Neural cell (in vitro differentiated cells): ENCODE results near the gene CAMK2D. TPM values are rescaled to one million over a fixed set of nuclear protein-coding genes. Genes with fewer than 3 reads are reported as not detected.

Experiments
- H2AFZ ChIP-seq: fragments of 200-600, 300-800 bp; sonication (generic), shearing (Covaris generic); 2 replicates; pipeline ENCODE4 v1.6.0; 2014; ENCODE audit warnings: low read depth, mild to moderate bottlenecking, antibody characterized with exemption, low read length, moderate library complexity
- H3F3A ChIP-seq: fragments of 200-600 bp; shearing (Covaris generic); 2 replicates; pipeline ENCODE4 v1.6.1; 2016; ENCODE audit warnings: mild to moderate bottlenecking, moderate library complexity, mixed read lengths, antibody characterized with exemption, low read length; ENCODE audit not compliant: insufficient read depth, poor library complexity, severe bottlenecking
- H3K27ac ChIP-seq: fragments of 200-600, 300-800 bp; sonication (generic), shearing (Covaris generic); 2 replicates; pipeline ENCODE4 v1.5.1; 2014; ENCODE audit warnings: mild to moderate bottlenecking, low read length, moderate library complexity
- H3K27me3 ChIP-seq: fragments of 300-800, 200-600 bp; sonication (generic), shearing (Covaris generic); 2 replicates; pipeline ENCODE4 v1.6.0; 2014; ENCODE audit warnings: mild to moderate bottlenecking, low read depth, low read length, moderate library complexity; ENCODE audit not compliant: insufficient read depth
- H3K36me3 ChIP-seq: fragments of 300-800, 200-600 bp; sonication (generic), shearing (Covaris generic); 2 replicates; pipeline ENCODE4 v1.5.1; 2014; ENCODE audit warnings: mild to moderate bottlenecking, antibody characterized with exemption, low read length, moderate library complexity; ENCODE audit not compliant: insufficient read depth
- H3K4me2 ChIP-seq: fragments of 300-800, 200-600 bp; sonication (generic), shearing (Covaris generic); 2 replicates; pipeline ENCODE4 v1.6.0; 2014; ENCODE audit warnings: mild to moderate bottlenecking, low read length
- H3K4me3 ChIP-seq: fragments of 300-800, 200-600 bp; sonication (generic), shearing (Covaris generic); 2 replicates; pipeline ENCODE4 v1.5.1; 2014; ENCODE audit warnings: mild to moderate bottlenecking, low read length, moderate library complexity
- H3K79me2 ChIP-seq: fragments of 200-600 bp; shearing (Covaris generic); replicated peaks from 2 replicates; pipeline ENCODE4 v1.6.0; 2014; ENCODE audit warnings: mild to moderate bottlenecking, low read length, moderate library complexity; ENCODE audit not compliant: insufficient read depth
- H3K9ac ChIP-seq: fragments of 300-800, 200-600 bp; sonication (generic), shearing (Covaris generic); 2 replicates; pipeline ENCODE4 v1.6.1; 2016; ENCODE audit warnings: mild to moderate bottlenecking, low read length, mixed read lengths
- H3K9me2 ChIP-seq: fragments of 200-600 bp; shearing (Covaris generic); 2 replicates; pipeline ENCODE4 v1.6.1; 2016; ENCODE audit warnings: mild to moderate bottlenecking, low read length, mixed read lengths; ENCODE audit not compliant: insufficient read depth
- H3K9me3 ChIP-seq: fragments of 200-600, 300-800 bp; sonication (generic), shearing (Covaris generic); 2 replicates; pipeline ENCODE4 v1.6.1; 2016; ENCODE audit warnings: mild to moderate bottlenecking, mixed run types, low read length, moderate library complexity, mixed read lengths
- H4K20me1 ChIP-seq: fragments of 200-600 bp; shearing (Covaris generic); 2 replicates; pipeline ENCODE4 v1.6.1; 2016; ENCODE audit warnings: mild to moderate bottlenecking, mixed run types; ENCODE audit not compliant: insufficient read depth
- CTCF ChIP-seq: fragments of 450-650 bp; IDR thresholded peaks from 2 replicates; pipeline ENCODE4 v1.5.1; 2014; ENCODE audit warnings: antibody characterized with exemption, mild to moderate bottlenecking, moderate library complexity; ENCODE audit not compliant: poor library complexity, severe bottlenecking
- EP300 ChIP-seq: fragments of 450-650 bp; conservative IDR thresholded peaks from 2 replicates; pipeline ENCODE4 v1.6.1; 2014; ENCODE audit warnings: antibody characterized with exemption, mild to moderate bottlenecking, moderate library complexity; ENCODE audit not compliant: poor library complexity, severe bottlenecking
- EZH2 ChIP-seq: fragments of 200-600, 300-800 bp; shearing (Covaris generic), sonication (generic); IDR thresholded peaks from 2 replicates; pipeline ENCODE4 v1.6.1; 2014; ENCODE audit warnings: antibody characterized with exemption, low read length, borderline replicate concordance, mild to moderate bottlenecking; ENCODE audit not compliant: insufficient read depth, poor library complexity, severe bottlenecking
- MXI1 ChIP-seq: fragments of 450-650 bp; conservative IDR thresholded peaks from 2 replicates; pipeline ENCODE4 v1.6.1; 2014; ENCODE audit warnings: antibody characterized with exemption, mild to moderate bottlenecking; ENCODE audit not compliant: poor library complexity, severe bottlenecking
- POLR2AphosphoS5 ChIP-seq: IDR thresholded peaks from 2 replicates; pipeline ENCODE4 v1.6.1; 2012
- RAD21 ChIP-seq: fragments of 450-650 bp; conservative IDR thresholded peaks from 2 replicates; pipeline ENCODE4 v1.6.1; 2014; ENCODE audit warnings: antibody characterized with exemption, mild to moderate bottlenecking, moderate library complexity
- REST ChIP-seq: IDR thresholded peaks from 2 replicates; pipeline ENCODE4 v1.6.1; 2012; ENCODE audit warnings: borderline replicate concordance
- SMC3 ChIP-seq: fragments of 450-650 bp; conservative IDR thresholded peaks from 2 replicates; pipeline ENCODE4 v1.6.1; 2014; ENCODE audit warnings: antibody characterized with exemption, mild to moderate bottlenecking, moderate library complexity; ENCODE audit not compliant: poor library complexity
- TAF1 ChIP-seq: IDR thresholded peaks from 2 replicates; pipeline ENCODE4 v1.6.1; 2012; ENCODE audit warnings: low read depth
- polyA plus RNA-seq: library from polyadenylated mRNA; depleted of rRNA; stranded (reverse); fragments of >200 nt; gene quantifications from 2 replicates; pipeline ENCODE4 v1.2.3, GENCODE V29; 2014

CAMK2D gene
- polyA plus RNA-seq, 1 donor from 2014 or later: 27.1 TPM

GRCh38 chr4:113783701-113784100 is 22.2 kb upstream of the CAMK2D start:
- H3K9me3 ChIP-seq: no peaks in the 10 kb centered on the region
- H3K9ac ChIP-seq: no peak overlapping the region
- no peaks in the 10 kb centered on the region for H4K20me1 ChIP-seq
- H2AFZ ChIP-seq: no peak overlapping the region
- no peak for TF ChIP-seq POLR2AphosphoS5
- no peak for TF ChIP-seq REST
- TF ChIP-seq EP300: no peak
- TF ChIP-seq CTCF: no peak
- TF ChIP-seq RAD21: no peak
- TF ChIP-seq TAF1: no peak
- no peak for TF ChIP-seq MXI1
- no peak for TF ChIP-seq SMC3
- no peak for TF ChIP-seq EZH2
- no peaks in the 10 kb centered on the region for H3K36me3 ChIP-seq
- H3K27me3 ChIP-seq: no peaks in the 10 kb centered on the region
- no peak overlapping the region for H3K4me3 ChIP-seq
- H3K4me2 ChIP-seq: no peak overlapping the region
- H3K79me2 ChIP-seq: no peaks in the 10 kb centered on the region
- no peaks in the 10 kb centered on the region for H3F3A ChIP-seq
- H3K27ac ChIP-seq: no peak overlapping the region
- H3K9me2 ChIP-seq: no peaks in the 10 kb centered on the region

GRCh38 chr4:113783289-113783688 is 21.8 kb upstream of the CAMK2D start:
- Histone ChIP-seq H3K36me3 (no peaks in the 10 kb centered on the region), H3K9ac (no peak overlapping the region), H4K20me1 (no peaks in the 10 kb centered on the region), H2AFZ (no peak overlapping the region), H3K9me2 (no peaks in the 10 kb centered on the region), H3K9me3 (no peaks in the 10 kb centered on the region), H3K27ac (no peak overlapping the region), H3K4me3 (no peak overlapping the region), H3F3A (no peaks in the 10 kb centered on the region), H3K4me2 (no peak overlapping the region), H3K79me2 (no peaks in the 10 kb centered on the region), H3K27me3 (no peaks in the 10 kb centered on the region)
- TF ChIP-seq EZH2: no peak
- no peak for TF ChIP-seq MXI1
- no peak for TF ChIP-seq CTCF
- TF ChIP-seq POLR2AphosphoS5: no peak
- TF ChIP-seq REST: no peak
- no peak for TF ChIP-seq EP300
- no peak for TF ChIP-seq SMC3
